NT2/D1 (cell line): ENCODE measurements around the gene MMGT1.
A peak's percentile ranks its signal among the peaks of the same experiment; 100 is the strongest.

Source experiments
- DNase-seq: peaks from one replicate; pipeline ENCODE4 v3.0.0-alpha.2; 2011; ENCODE audit warnings: low read depth, low spot score
- H3K27me3 ChIP-seq: 2 replicates; pipeline ENCODE4 v1.6.0; 2011; ENCODE audit warnings: mild to moderate bottlenecking; ENCODE audit not compliant: insufficient read length, insufficient read depth
- H3K36me3 ChIP-seq: 2 replicates; pipeline ENCODE4 v1.6.1; 2011; ENCODE audit warnings: mild to moderate bottlenecking, low read length, mixed read lengths; ENCODE audit not compliant: insufficient read depth, insufficient read length
- H3K4me1 ChIP-seq: 2 replicates; pipeline ENCODE4 v1.5.1; 2011; ENCODE audit not compliant: insufficient read depth, insufficient read length
- H3K4me3 ChIP-seq: 2 replicates; pipeline ENCODE4 v1.5.1; 2011; ENCODE audit warnings: low read depth; ENCODE audit not compliant: insufficient read length
- H3K9ac ChIP-seq: 2 replicates; pipeline ENCODE4 v1.6.0; 2011; ENCODE audit warnings: low read depth; ENCODE audit not compliant: insufficient read length
- H3K9me3 ChIP-seq: 2 replicates; pipeline ENCODE4 v1.5.1; 2011; ENCODE audit warnings: mild to moderate bottlenecking, low read length; ENCODE audit not compliant: insufficient read depth
- SUZ12 ChIP-seq: IDR thresholded peaks from 2 replicates; pipeline ENCODE4 v1.6.1; 2011; ENCODE audit not compliant: insufficient read length, insufficient read depth; ENCODE audit errors: extremely low read depth
- YY1 ChIP-seq: IDR thresholded peaks from 2 replicates; pipeline ENCODE4 v1.6.1; 2011; ENCODE audit not compliant: insufficient read length, insufficient read depth
- ZNF274 ChIP-seq: IDR thresholded peaks from 2 replicates; pipeline ENCODE4 v1.6.1; 2011; ENCODE audit warnings: mild to moderate bottlenecking, low read depth, low read length

MMGT1 gene

DNA sequence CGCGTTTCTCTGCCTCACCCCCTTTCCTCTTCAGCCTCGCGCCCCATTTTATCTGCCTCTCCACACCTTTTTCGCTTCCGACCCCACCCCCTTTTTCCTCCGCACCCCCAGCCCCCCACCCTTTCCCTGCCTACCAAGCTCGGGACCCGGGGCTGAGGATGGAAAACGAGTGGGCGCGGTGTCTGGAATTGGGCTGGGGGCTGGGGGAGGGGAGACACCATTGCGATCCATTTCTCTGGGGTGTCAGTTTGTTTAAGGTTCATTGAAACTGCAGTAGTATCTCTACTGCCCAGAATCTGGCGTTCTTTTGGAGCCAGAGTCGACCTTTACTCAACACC is 12.2 kb upstream of the MMGT1 start:
- no peak for DNase-seq
- peak overlapping the region; percentile 64 for H3K4me3 ChIP-seq
- H3K9ac ChIP-seq = peak overlapping the region; percentile 77
- no peaks in the 10 kb centered on the region for H3K27me3 ChIP-seq
- no peaks in the 10 kb centered on the region for H3K9me3 ChIP-seq
- no peaks in the 10 kb centered on the region for H3K4me1 ChIP-seq
- no peak for TF ChIP-seq YY1
- no peaks in the 10 kb centered on the region for H3K36me3 ChIP-seq

DNA sequence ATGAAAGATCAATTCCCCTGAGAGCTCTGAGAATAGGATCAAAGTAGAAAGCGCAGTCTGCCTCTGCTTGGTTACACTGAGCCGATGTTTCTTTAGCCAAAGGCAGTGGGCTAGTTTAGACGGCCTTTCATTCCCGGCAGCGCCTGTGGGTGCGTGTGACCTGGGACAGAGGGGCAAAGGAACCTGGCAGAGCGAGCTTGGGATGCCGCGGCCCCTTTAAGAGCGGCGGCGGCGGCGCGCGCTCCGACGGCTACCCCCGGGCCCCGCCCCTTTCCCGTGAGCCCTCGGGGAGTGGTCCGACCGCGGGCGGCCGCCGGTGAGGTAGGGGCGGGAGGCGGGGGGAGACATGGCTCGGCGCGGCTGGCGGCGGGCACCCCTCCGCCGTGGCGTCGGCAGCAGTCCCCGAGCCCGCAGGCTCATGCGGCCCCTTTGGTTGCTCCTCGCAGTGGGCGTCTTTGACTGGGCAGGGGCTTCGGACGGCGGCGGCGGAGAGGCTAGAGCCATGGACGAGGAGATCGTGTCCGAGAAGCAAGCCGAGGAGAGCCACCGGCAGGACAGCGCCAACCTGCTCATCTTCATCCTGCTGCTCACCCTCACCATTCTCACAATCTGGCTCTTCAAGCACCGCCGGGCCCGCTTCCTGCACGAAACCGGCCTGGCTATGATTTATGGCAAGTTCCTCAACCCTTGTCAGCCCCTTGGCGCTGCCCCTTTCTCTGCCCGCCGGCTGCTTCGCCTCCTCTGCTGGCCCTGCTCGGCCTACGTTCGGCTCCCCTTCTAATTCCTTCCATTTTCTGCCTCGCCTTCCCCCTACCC is 11.6 kb upstream of the MMGT1 start, which contains the start of gene SLC9A6:
SLC9A6 (plus strand) TSS at position 279 of the 816 bp plus-strand sequence; CDS start at position 503, 224 bp downstream.
- Histone ChIP-seq H3K4me1 (no peaks in the 10 kb centered on the region), H3K4me3 (peak within 1 kb of the TSS; percentile 64), H3K36me3 (no peaks in the 10 kb centered on the region), H3K9me3 (no peaks in the 10 kb centered on the region), H3K27me3 (no peaks in the 10 kb centered on the region), H3K9ac (peak within 1 kb of the TSS; percentile 77)
- TF ChIP-seq SUZ12 (no peak), YY1 (no peak), ZNF274 (no peak)
- no peak for DNase-seq

DNA sequence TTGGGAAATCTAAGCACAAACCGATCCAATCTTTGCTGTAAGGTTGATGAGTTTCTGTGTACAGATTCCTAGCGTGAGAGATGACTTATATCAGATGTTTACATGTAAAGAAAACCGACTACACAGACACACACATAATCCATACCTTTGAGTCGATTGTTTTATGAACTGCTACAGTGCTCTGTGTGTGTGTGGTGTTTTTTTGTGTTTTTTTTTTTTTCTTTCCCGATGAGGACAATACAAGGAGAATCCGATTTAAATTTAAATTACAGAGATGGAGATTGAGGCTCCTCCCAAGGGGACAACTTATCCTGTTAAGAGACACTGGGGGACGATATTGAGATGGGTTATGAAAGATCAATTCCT is 11.0 kb upstream of the MMGT1 start:
- DNase-seq = no peak
- Histone ChIP-seq H3K4me1 (no peaks in the 10 kb centered on the region), H3K4me3 (peak overlapping the region; percentile 26), H3K36me3 (no peaks in the 10 kb centered on the region), H3K9me3 (no peaks in the 10 kb centered on the region), H3K27me3 (no peaks in the 10 kb centered on the region), H3K9ac (peak overlapping the region; percentile 32)
- TF ChIP-seq SUZ12 = no peak

DNA sequence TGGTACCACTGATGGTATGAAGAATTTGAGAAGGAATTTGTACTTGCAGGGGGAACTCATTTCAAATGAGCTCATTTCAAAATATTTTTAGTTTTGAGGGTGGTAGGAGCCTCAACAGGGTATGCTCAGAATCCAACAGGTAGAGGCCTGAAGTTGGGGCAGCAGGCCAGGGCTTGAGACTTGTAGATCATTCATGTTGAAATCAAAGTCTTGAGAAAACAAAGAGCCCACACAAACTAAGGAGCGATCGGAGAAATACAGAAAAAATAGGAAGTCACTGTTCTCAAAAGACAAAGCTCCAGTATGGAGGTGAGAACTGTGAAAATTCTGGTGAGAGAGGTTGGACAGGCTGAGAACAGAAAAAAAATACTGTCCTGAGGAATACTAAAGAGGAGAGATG is 10.5 kb upstream of the MMGT1 start:
- Histone ChIP-seq H3K9ac (no peak overlapping the region), H3K4me1 (no peaks in the 10 kb centered on the region), H3K9me3 (no peaks in the 10 kb centered on the region), H3K4me3 (no peak overlapping the region), H3K27me3 (no peaks in the 10 kb centered on the region), H3K36me3 (no peaks in the 10 kb centered on the region)
- TF ChIP-seq ZNF274 = no peak
- TF ChIP-seq SUZ12 = no peak
- no peak for TF ChIP-seq YY1
- DNase-seq = no peak

DNA sequence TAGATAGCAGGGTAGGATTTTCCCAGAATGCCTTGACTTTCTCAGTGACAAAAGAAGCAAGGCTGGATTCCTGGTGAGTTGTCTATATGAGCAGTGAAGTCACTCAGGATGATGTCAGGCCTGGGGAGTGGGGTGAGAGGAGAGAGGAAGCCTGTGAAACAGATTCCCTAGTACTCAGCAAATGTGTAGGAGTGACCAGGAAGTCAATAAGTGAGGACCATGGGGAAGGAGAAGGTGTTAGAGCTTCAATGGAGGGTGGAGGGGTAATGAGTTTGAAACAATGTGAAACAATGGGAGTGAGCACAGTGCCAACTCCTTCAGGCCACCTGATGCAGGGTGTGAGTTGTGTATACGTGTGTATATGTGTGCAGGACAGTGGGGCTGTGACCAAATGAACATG is 9.1 kb upstream of the MMGT1 start:
- Histone ChIP-seq H3K9ac (no peak overlapping the region), H3K4me1 (no peaks in the 10 kb centered on the region), H3K27me3 (no peaks in the 10 kb centered on the region), H3K9me3 (no peaks in the 10 kb centered on the region), H3K36me3 (no peaks in the 10 kb centered on the region), H3K4me3 (no peak overlapping the region)
- TF ChIP-seq YY1 = no peak
- no peak for TF ChIP-seq SUZ12
- no peak for TF ChIP-seq ZNF274
- no peak for DNase-seq

DNA sequence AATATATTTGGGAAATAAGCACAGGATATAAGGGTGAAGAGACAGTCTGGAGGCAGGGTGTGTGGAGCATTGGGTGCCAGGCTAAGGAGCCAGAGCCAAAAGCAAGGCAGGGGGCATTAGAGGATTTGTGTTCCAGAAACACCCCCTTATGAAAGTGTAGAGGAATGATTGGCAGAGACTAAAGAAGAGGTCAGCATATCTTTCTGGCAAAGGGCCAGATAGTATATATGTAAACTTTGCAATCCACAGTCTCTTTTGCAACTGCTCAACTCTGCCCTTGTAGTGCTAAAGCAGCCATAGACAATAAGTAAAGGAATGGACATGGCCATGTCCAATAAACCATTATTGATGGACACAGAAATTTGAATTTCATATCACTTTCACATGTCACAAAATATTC is 7.9 kb upstream of the MMGT1 start:
- no peaks in the 10 kb centered on the region for H3K36me3 ChIP-seq
- no peaks in the 10 kb centered on the region for H3K27me3 ChIP-seq
- TF ChIP-seq SUZ12 (no peak), YY1 (no peak), ZNF274 (no peak)
- H3K9me3 ChIP-seq = no peaks in the 10 kb centered on the region
- H3K4me3 ChIP-seq = no peak overlapping the region
- no peaks in the 10 kb centered on the region for H3K4me1 ChIP-seq
- no peak for DNase-seq
- no peak overlapping the region for H3K9ac ChIP-seq

DNA sequence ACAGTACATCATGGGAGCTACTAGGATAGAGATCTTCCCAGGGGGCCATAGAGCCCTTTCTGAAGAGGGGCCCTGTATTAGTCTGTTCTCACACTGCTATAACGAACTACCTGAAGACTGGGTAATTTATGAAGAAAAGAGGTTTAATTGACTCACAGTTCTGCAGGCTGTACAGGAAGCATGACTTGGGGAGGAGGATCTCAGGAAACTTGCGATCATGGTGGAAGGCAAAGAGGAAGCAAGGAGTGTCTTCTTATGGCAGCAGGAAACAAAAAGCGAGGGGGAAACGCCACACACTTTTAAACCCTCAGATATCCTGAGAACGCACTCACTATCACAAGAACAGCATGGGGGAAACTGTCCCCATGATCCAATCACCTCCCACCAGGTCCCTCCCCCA is 7.2 kb upstream of the MMGT1 start:
- DNase-seq = no peak
- TF ChIP-seq SUZ12 (no peak), YY1 (no peak), ZNF274 (no peak)
- H3K36me3 ChIP-seq = no peaks in the 10 kb centered on the region

DNA sequence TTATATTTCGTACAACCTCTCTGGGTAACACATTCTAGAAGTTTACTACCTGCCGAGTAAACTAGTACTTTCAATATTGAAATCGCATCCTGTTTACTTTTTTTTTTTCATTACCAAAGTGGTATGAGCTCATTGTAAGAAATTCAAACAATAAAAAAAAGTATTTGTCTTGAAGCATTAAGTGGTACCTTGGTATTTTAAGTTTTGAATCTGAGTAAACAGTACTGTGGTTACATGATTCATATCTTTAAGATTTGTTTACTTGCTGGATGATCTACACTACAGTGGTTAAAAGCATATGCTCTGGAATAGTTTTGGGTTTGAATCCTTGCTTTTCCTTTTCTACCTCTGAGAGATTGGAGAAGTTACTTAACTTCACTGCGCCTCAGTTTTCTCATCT is 3.8 kb upstream of the MMGT1 start:
- Histone ChIP-seq H3K36me3 (no peaks in the 10 kb centered on the region), H3K9me3 (no peaks in the 10 kb centered on the region), H3K9ac (no peak overlapping the region), H3K4me1 (no peaks in the 10 kb centered on the region), H3K27me3 (no peaks in the 10 kb centered on the region), H3K4me3 (no peak overlapping the region)
- TF ChIP-seq ZNF274 (no peak), SUZ12 (no peak), YY1 (no peak)
- DNase-seq = no peak

More for the DNA sequence above, 7.2 kb upstream of the MMGT1 start:
- no peak overlapping the region for H3K9ac ChIP-seq
- no peaks in the 10 kb centered on the region for H3K9me3 ChIP-seq
- no peaks in the 10 kb centered on the region for H3K27me3 ChIP-seq
- no peaks in the 10 kb centered on the region for H3K4me1 ChIP-seq
- H3K4me3 ChIP-seq = no peak overlapping the region
